RWPE2 (cell line): ENCODE measurements around the gene PTP4A2.

Experiments
- ATAC-seq: fragments of 200-7000 bp; cut with Tn5 transposase; 3 replicates; pipeline ENCODE4 v1.9.1; 2021; ENCODE audit warnings: low read depth
- DNase-seq: peaks from one replicate; pipeline ENCODE4 v3.0.0-alpha.2; 2020; ENCODE audit warnings: low spot score
- H3K27ac ChIP-seq: fragments of 450-650 bp; 2 replicates; pipeline ENCODE4 v1.5.1; 2017; ENCODE audit warnings: mild to moderate bottlenecking; ENCODE audit not compliant: poor library complexity, severe bottlenecking
- H3K27me3 ChIP-seq: fragments of 250-450 bp; sonication (Bioruptor Pico); 2 replicates; pipeline ENCODE4 v1.5.1; 2021; ENCODE audit warnings: mild to moderate bottlenecking, moderate library complexity; ENCODE audit not compliant: insufficient read depth, poor library complexity, severe bottlenecking
- H3K36me3 ChIP-seq: fragments of 250-450 bp; sonication (Bioruptor Pico); 2 replicates; pipeline ENCODE4 v1.5.1; 2020; ENCODE audit warnings: low read depth, mild to moderate bottlenecking, moderate library complexity
- H3K4me1 ChIP-seq: fragments of 250-450 bp; sonication (Bioruptor Pico); 2 replicates; pipeline ENCODE4 v1.5.1; 2021; ENCODE audit warnings: mild to moderate bottlenecking, moderate library complexity; ENCODE audit not compliant: insufficient read depth, poor library complexity, severe bottlenecking
- H3K4me3 ChIP-seq: fragments of 250-450 bp; sonication (Bioruptor Pico); 2 replicates; pipeline ENCODE4 v1.5.1; 2021; ENCODE audit warnings: mild to moderate bottlenecking, moderate library complexity; ENCODE audit not compliant: severe bottlenecking
- H3K9me3 ChIP-seq: fragments of 250-450 bp; sonication (Bioruptor Pico); 2 replicates; pipeline ENCODE4 v1.5.1; 2021; ENCODE audit warnings: mild to moderate bottlenecking, moderate library complexity; ENCODE audit not compliant: severe bottlenecking
- CTCF ChIP-seq: fragments of 450-650 bp; IDR thresholded peaks from one replicate; pipeline ENCODE4 v1.5.1; 2017; ENCODE audit warnings: mild to moderate bottlenecking, moderate library complexity; ENCODE audit not compliant: poor library complexity, severe bottlenecking

PTP4A2 gene

GRCh38 chr1:31913968-31914367 is 24.2 kb downstream of the PTP4A2 start:
- H3K4me3 ChIP-seq = no peak overlapping the region
- H3K36me3 ChIP-seq = peaks cover 99% of the 10 kb centered on the region
- DNase-seq (no peak), ATAC-seq (no peak)
- no peak for TF ChIP-seq CTCF
- H3K27me3 ChIP-seq = no peaks in the 10 kb centered on the region
- no peak overlapping the region for H3K27ac ChIP-seq
- no peaks in the 10 kb centered on the region for H3K9me3 ChIP-seq
- no peaks in the 10 kb centered on the region for H3K4me1 ChIP-seq

GRCh38 chr1:31912839-31913239 is 25.3 kb downstream of the PTP4A2 start:
- ATAC-seq = no peak
- Histone ChIP-seq H3K27me3 (no peaks in the 10 kb centered on the region), H3K9me3 (no peaks in the 10 kb centered on the region), H3K4me1 (no peaks in the 10 kb centered on the region), H3K27ac (no peak overlapping the region), H3K36me3 (peaks cover 95% of the 10 kb centered on the region), H3K4me3 (no peak overlapping the region)
- DNase-seq = no peak
- TF ChIP-seq CTCF = no peak

- no peak for TF ChIP-seq CTCF
- DNase-seq (no peak), ATAC-seq (no peak)
- no peaks in the 10 kb centered on the region for H3K4me1 ChIP-seq
- H3K9me3 ChIP-seq = no peaks in the 10 kb centered on the region
- no peaks in the 10 kb centered on the region for H3K27me3 ChIP-seq
- no peak overlapping the region for H3K4me3 ChIP-seq
- H3K27ac ChIP-seq = no peak overlapping the region
- peaks cover 96% of the 10 kb centered on the region for H3K36me3 ChIP-seq
Measured at GRCh38 chr1:31911994-31912780, 26.0 kb downstream of the PTP4A2 start.

- H3K4me3 ChIP-seq = no peak overlapping the region
- peaks cover 96% of the 10 kb centered on the region for H3K36me3 ChIP-seq
- DNase-seq (no peak), ATAC-seq (no peak)
- H3K4me1 ChIP-seq = no peaks in the 10 kb centered on the region
- H3K9me3 ChIP-seq = no peaks in the 10 kb centered on the region
- no peaks in the 10 kb centered on the region for H3K27me3 ChIP-seq
- no peak for TF ChIP-seq CTCF
- H3K27ac ChIP-seq = no peak overlapping the region
Measured at GRCh38 chr1:31910933-31911332, 27.2 kb downstream of the PTP4A2 start.

GRCh38 chr1:31909691-31910090 is 28.5 kb downstream of the PTP4A2 start:
- Histone ChIP-seq H3K36me3 (peaks cover 88% of the 10 kb centered on the region), H3K4me1 (no peaks in the 10 kb centered on the region)
- no peak for DNase-seq

More at GRCh38 chr1:31909691-31910090, 28.5 kb downstream of the PTP4A2 start:
- Histone ChIP-seq H3K27me3 (no peaks in the 10 kb centered on the region), H3K9me3 (no peaks in the 10 kb centered on the region), H3K27ac (no peak overlapping the region), H3K4me3 (no peak overlapping the region)
- no peak for TF ChIP-seq CTCF
- no peak for ATAC-seq
